ENCODE data around the gene PPARG.

PPARG gene

GRCh38 chr3:12415014-12415680, 126.3 kb downstream of the PPARG start:
- DNase-seq (ENCODE audit: low read depth) = no peak

DNA sequence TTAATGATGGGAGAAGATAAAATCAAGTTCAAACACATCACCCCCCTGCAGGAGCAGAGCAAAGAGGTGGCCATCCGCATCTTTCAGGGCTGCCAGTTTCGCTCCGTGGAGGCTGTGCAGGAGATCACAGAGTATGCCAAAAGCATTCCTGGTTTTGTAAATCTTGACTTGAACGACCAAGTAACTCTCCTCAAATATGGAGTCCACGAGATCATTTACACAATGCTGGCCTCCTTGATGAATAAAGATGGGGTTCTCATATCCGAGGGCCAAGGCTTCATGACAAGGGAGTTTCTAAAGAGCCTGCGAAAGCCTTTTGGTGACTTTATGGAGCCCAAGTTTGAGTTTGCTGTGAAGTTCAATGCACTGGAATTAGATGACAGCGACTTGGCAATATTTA, 127.9 kb downstream of the PPARG start:
- no peak for DNase-seq (ENCODE audit: low read depth)

DNA sequence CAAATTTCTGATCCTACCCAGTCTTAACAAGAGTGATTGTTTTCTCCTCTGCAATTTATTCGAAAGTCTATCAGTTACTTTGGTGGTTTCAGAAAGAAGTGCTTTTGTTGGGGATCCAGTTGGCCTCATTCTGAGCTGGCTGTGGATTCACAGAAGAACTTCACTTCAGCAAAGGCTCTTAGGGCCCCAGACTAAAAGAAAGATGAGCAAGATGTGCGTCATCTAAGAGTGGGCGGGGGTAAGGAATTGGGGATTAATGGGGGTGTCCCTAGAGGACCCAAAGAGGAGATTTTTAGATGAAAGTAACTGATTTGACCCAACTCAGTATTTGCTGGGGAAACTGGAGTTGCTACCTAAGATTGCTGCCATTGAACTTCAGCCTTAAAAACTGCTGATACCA, 131.5 kb downstream of the PPARG start:
- DNase-seq (ENCODE audit: low read depth) = no peak

- DNase-seq (ENCODE audit: low read depth) = no peak
Measured at GRCh38 chr3:12421132-12421531, 132.3 kb downstream of the PPARG start.

DNA sequence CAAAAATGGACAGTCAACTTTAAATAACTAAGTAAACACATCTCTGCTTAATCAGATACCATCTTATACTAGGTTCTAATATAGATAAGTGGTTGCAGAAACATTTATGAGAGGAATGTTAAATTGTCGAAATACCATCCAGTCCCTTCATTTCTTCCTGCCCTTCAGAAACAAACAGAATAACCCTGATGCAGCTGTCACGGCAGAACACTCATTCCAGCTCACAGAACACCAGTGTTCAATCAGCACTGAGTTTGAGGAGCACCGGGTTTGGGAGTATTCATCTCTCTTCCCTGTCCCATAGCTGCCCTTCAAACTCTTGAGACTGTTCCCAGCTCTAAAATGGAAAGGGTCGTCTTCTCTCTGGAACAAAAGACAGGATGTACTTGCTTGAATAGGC, 134.3 kb downstream of the PPARG start:
- no peak for DNase-seq (ENCODE audit: low read depth)

DNA sequence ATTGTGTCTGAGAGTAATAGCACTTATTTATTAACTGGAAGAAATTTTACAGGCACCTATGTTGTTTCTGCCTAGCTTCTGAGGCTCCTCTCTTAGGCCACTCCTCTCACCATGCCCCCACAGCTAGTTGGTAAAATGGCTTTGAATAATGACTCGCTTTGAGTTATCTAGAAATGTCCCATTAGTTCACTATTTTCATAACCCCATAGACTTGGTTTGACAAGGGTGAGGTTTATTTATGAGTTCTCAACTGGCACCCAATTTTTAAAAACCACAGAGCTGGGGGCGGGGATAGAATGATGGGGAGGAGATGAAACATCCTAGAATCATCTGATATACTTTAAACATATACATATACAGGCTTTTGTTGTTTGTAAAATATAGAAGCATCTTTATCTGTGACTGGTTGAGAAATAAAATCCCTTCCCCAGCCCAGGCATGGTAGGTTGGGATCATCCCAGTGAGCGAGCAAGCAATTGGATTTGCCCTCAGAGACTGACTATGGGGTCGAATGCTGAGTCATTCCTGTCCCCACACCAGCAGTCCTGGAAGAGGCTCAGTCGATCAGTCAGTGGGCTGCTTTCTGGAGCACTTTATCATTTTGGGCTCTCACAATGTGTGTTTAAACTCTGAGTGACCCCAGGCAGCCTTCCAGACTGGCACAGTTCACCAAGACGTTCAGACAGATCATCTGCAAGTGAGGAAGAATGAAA, 135.2 kb downstream of the PPARG start:
- no peak for DNase-seq (ENCODE audit: low read depth)

- no peak for DNase-seq (ENCODE audit: low read depth)
Measured at GRCh38 chr3:12424635-12425319, 135.9 kb downstream of the PPARG start.

DNA sequence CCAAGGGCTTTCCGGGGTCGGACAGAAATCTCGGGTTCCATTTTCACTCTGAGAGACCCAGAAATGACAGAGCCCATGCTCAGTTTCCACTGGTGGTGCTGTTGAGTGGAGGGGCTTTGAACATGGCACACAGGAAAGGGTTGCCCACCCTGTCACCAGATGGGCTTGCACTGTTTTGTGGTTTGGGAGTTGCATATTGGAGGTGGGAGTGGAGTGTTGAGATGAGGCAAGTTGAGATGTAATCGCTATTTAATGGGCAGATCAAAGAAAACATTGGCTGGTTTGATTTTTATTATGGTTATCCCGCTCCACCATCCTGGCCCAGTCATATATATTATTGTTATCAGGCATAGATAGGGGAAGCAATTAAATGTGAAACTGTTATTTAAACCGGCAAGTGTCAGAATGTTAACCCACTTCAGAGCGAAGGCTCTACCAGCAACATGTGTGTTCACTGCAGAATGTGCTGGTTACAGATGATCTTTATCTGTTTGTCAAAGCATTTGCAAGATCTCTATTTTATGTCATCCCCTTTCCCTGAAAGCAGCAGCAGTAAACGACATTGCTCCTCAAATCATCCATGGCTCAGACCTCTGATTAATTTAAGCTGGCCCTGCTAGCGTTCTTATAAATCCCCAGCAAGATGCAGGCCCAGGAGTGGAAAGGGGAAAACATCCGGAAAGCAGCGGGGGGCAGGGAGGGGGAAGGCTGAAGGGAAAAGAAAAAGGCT, 137.1 kb downstream of the PPARG start:
- no peak for DNase-seq (ENCODE audit: low read depth)

- no peak for DNase-seq (ENCODE audit: low read depth)
Measured at GRCh38 chr3:12427551-12427950, 138.7 kb downstream of the PPARG start.

- no peak for DNase-seq (ENCODE audit: low read depth)
Measured at GRCh38 chr3:12428126-12428525, 139.3 kb downstream of the PPARG start.

DNA sequence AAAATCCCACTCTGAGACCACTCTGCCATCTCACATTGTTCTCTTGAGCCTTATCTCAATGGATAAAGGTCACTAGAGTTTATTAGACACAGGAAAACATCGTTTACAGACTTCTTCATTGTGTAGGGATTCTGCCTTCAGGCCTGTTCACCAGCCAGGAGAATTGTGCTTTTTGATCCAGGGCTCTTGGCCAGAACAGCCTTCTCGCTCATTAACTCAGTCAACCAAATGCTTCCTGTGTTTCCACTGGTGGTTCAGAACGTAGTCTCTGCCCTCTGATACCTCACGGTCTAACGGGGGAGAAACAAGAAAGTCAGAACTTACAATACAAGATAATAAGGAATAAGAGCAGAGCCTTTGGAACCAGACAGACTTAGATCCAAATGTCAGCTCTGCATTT, 141.2 kb downstream of the PPARG start:
- no peak for DNase-seq (ENCODE audit: low read depth)

- no peak for DNase-seq (ENCODE audit: low read depth)
Measured at GRCh38 chr3:12433823-12434222, 145.0 kb downstream of the PPARG start.

- no peak for DNase-seq (ENCODE audit: low read depth)
Measured at GRCh38 chr3:12436514-12437220, 147.8 kb downstream of the PPARG start.

GRCh38 chr3:12437221-12437605, 148.3 kb downstream of the PPARG start:
- DNase-seq (ENCODE audit: low read depth) = no peak

DNA sequence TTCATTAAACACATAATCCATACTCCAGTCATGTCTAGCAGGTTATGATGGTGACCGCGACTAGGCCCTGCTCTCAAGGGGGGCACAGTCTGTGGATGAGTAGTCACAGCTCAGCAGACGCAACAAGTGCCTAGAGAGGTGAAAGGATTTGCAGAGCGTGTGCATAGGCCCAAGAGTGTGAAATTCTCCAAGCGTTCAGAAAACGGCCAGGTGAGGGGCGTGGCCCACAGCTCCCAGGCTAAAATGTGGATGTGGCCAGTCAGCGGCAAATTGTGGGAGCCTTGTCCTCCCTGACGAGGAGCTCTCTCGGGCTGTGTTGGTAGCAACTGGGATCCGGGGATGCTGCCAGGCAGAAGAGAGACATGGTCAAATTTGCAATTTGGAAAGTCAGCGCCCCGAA, 149.0 kb downstream of the PPARG start:
- DNase-seq (ENCODE audit: low read depth) = no peak

DNA sequence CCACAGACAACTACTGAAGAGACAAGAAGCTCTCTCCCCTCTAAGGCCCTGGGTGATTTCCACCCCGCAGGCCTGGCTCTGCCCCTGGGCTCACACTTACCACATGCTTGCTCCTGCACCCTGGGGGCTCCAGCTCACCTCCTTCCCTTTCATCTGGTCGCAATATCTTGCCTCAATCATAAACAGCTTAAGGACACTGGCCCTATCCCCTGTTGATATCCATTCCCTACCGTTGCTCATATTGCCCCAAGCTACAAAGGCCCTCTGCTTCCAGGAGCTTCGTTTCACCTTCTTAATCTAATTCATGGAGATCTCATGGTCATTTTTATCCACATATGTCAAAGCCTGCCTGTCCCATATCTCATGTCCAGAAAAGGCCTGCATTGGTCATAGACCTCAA, 149.4 kb downstream of the PPARG start:
- DNase-seq (ENCODE audit: low read depth) = no peak

- DNase-seq (ENCODE audit: low read depth) = no peak
Measured at GRCh38 chr3:12439161-12439940, 150.5 kb downstream of the PPARG start.

DNA sequence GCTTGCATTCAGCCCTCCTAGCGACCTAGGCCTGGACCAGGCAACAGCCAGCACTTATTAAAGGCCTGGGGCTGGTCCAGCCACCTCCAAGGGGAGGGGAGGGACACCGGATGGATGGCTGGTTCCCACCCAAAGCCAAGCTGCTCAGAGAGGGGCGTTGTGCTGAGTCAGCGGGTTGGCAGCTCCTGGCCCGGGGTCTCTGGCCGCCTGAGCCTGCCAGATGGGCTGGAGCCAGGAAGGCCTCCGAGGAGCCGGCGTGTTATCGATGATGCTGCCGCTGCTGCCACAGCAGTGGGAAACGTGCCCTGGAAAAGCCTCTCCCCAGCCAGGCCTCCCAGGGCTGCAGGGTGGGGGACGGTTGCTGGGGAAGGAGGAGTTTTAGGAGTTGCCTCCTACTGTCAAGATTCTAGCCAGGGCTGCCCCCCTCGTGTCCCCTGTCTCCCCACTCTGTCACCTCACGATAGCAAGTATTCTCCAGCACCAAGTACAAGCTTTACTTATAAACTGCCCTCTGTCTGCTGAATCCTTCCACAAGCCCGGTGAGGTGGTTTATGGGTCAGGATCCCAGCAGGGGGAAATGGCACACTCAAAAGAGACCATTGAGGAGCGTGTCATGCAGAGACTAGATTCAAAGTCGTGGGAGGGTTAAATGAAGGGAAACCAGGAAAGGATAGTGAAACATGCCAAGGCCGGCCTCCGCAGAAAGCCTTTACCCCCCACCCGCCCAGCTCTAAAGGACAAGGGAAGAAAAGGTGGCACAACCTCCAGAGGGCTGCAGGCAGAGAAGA, 152.3 kb downstream of the PPARG start:
- no peak for DNase-seq (ENCODE audit: low read depth)

DNA sequence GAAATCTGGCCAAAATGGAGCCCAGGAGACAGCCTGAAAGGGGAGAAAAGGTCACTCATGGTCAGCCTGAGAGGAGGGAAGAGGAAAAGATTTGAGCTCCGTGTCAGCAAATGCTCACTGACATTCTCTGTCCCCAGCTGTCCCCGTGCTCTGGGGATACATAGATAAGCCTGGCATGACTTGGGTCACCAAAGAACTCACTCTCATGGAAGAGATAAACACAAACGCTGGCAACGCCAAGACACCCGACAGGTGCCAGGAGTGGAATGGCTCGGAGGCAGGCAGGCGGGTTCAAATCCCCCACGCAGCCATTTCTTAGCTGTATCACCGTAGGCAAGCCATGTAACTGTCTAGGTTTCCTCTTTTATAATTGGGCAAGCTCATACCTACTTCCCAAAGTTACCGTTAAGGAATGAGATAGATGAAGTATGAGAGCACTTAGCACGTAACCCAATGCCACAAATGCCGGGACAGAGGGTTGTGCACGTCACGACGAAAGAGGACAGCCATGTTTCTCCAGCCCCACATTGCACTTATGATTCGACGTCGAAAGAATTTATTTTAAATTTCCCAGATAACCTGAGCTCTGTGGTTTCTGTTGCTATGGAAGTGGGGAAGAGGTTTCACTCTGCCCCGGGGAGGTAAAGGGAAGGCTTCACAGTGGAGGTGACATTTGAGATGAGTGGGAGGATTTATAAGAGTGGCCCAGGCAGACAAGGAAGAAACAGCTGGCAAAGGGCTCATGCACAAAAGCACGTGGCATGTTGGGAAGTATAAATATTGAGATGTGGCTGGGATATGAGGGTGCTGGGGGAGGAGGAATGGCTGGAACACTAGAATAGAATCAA, 154.0 kb downstream of the PPARG start:
- no peak for DNase-seq (ENCODE audit: low read depth)

Measured in stimulated activated CD4-positive, alpha-beta T cell treated with anti-CD3 and anti-CD28 coated beads, Interleukin-2, amount 100 ng/mL, for 4 hours (primary cell).